LNCaP clone FGC (cell line): ENCODE results near the gene IGSF21.

Source experiments
- DNase-seq: peaks from one replicate; pipeline ENCODE4 v3.0.0-alpha.2; 2011; ENCODE audit warnings: low read depth
- H3K4me3 ChIP-seq: 2 replicates; pipeline ENCODE4 v1.5.1; 2011; ENCODE audit warnings: mild to moderate bottlenecking, low read depth, low read length, control low read depth
- TF ChIP-seq, protein P1 (sequence below): IDR thresholded peaks from 2 replicates; pipeline ENCODE4 v1.5.1; 2012; ENCODE audit warnings: mild to moderate bottlenecking; ENCODE audit not compliant: control insufficient read depth, insufficient read depth; ENCODE audit errors: extremely low read depth

Gene IGSF21

DNA sequence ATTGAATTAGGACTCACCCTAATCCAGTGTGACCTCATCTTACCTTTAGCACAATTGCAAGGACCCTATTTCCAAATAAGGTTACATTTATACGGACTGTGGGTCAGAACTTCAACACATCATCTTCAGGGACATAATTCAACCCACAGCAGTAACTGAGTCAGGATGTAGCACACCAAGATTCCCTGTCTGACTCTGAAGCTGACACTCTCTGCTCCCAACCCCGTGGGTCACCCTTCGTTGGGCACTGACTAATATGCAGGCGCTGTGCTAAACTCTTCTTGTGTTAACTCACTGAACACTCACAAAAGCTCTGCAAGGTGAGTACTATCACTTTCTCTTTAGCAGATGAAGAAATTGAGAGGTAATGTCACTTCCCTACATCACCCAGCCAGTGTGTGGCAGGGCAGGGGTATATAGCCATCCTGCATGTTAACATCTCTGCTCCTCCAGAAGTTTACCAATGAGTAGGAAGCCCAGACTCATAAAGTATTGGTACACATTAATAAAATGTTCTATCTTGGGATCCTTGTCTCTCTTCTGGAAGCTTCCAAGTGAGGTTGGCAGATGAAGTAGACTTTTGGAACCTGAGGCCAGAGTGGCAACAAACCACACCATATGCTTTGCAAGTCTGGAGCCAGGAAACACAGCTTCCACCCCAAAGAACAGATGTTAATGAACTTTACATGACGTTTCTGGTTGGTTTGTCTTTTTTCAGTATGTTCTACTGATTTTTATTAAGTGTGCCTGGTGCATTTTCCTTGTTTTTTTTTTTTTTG is 233.9 kb downstream of the IGSF21 start:
- no peak overlapping the region for H3K4me3 ChIP-seq
- TF ChIP-seq, protein P1, sequence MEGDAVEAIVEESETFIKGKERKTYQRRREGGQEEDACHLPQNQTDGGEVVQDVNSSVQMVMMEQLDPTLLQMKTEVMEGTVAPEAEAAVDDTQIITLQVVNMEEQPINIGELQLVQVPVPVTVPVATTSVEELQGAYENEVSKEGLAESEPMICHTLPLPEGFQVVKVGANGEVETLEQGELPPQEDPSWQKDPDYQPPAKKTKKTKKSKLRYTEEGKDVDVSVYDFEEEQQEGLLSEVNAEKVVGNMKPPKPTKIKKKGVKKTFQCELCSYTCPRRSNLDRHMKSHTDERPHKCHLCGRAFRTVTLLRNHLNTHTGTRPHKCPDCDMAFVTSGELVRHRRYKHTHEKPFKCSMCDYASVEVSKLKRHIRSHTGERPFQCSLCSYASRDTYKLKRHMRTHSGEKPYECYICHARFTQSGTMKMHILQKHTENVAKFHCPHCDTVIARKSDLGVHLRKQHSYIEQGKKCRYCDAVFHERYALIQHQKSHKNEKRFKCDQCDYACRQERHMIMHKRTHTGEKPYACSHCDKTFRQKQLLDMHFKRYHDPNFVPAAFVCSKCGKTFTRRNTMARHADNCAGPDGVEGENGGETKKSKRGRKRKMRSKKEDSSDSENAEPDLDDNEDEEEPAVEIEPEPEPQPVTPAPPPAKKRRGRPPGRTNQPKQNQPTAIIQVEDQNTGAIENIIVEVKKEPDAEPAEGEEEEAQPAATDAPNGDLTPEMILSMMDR: no peak
- no peak for DNase-seq

DNA sequence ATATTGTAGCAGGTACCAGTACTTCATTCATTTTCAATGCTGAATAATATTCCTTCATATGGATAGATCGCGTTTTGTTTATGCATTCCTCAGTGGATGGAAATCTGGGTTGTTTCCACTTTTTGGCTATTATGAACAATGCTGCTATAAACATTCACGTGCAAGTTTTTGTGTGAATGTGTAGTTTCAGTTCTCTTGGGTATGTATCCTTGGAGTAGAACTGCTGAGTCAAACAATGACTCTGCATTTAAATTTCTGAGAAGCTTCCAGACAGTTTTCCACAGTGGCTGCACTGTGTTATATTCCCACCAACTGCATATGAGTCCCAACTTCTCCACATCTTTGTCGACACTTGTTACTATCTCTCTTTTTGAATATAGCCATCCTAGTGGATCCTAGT is 235.1 kb downstream of the IGSF21 start:
- no peak for DNase-seq
- TF ChIP-seq, protein P1: no peak
- H3K4me3 ChIP-seq: no peak overlapping the region

DNA sequence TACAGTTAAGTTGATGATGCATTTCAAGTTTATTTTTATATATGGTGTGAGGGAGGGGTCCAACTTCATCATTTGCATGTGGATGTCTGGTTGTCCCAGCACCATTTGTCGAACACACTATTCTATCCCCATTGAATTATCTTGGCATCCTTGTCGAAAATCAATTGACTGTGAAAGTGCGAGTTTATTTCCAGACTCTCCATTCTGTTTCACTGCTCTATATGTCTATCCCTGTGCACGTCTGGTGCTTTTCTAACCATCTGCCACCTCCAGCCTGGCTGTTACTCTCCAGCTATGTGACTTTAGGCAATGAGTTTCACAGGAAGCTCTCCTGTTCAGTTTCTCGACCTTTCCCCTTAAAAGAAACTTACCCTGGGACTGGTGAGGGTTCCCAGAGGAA is 236.0 kb downstream of the IGSF21 start:
- TF ChIP-seq, protein P1: no peak
- H3K4me3 ChIP-seq: no peak overlapping the region
- no peak for DNase-seq

GRCh38 chr1:18344755-18345154 is 237.2 kb downstream of the IGSF21 start:
- TF ChIP-seq, protein P1: no peak
- no peak overlapping the region for H3K4me3 ChIP-seq
- DNase-seq: no peak

DNA sequence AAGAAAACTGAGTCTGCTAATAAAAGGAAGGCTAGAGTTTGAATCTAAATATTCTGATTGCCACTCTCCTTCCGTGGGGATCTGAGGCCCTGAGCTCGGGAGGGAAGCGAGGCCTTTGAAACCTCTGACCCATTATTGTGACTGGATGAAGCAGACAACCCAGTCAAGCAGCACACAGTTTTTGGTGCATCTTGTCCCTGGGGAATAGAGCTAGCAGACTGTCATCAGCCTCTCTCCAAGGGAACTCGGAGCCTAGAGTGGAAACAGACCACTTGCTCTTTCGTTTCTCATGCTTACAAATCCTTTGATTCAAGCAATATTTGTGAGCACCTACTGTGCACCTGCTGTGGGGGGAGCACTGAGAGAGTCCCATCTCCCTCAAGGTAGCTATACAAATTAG is 240.0 kb downstream of the IGSF21 start:
- no peak for DNase-seq
- TF ChIP-seq, protein P1: no peak
- no peak overlapping the region for H3K4me3 ChIP-seq

DNA sequence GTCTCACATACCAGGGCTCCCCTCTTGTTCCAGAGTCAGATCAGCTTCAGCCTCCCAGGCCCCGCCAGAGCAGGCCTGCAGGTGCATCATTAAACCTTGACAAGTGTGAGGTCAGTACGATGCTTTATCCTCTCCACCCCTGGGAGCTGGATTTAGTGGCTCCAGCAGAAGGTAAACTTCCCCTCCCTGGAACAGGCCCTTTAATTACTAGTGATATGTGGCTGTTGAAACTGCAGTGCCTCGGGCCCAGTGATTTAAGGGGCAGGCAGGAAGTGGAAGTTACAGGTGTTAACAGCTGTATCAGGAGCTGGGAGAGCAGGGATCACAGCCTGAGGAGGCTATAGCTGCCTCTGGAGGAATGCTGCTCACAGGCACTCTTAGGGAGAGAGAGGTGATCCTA is 240.8 kb downstream of the IGSF21 start:
- TF ChIP-seq, protein P1: no peak
- DNase-seq: no peak
- H3K4me3 ChIP-seq: no peak overlapping the region

GRCh38 chr1:18350747-18351146 is 243.1 kb downstream of the IGSF21 start:
- H3K4me3 ChIP-seq: no peak overlapping the region
- DNase-seq: no peak
- TF ChIP-seq, protein P1: no peak
